Measurements from ENCODE around the gene EFCAB13.
A peak's percentile ranks its signal among the peaks of the same experiment; 100 is the strongest.

Gene EFCAB13

DNA sequence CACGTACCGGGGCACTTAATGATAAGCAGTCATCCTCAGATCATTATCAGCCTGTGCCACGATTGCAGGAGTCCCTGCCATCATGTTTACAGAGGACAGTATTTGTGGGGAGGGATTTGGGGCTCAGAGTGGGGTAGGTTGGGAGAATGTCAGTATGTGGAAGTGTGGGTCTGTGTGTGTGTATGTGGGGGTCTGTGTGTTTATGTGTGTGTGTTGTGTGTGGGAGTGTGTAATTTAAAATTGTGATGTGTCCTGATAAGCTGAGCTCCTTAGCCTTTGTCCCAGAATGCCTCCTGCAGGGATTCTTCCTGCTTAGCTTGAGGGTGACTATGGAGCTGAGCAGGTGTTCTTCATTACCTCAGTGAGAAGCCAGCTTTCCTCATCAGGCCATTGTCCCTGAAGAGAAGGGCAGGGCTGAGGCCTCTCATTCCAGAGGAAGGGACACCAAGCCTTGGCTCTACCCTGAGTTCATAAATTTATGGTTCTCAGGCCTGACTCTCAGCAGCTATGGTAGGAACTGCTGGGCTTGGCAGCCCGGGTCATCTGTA is 13.5 kb upstream of the EFCAB13 start:
- Histone ChIP-seq H3K4me1 (peaks cover 11% of the 10 kb centered on the region), H3K4me2 (ENCODE audit: low read length) (no peak overlapping the region), H3K9me3 (ENCODE audit: control insufficient read depth, low read length) (no peaks in the 10 kb centered on the region), H3K27me3 (ENCODE audit: control insufficient read depth, insufficient read depth, low read length) (no peaks in the 10 kb centered on the region), H3K27ac (peak overlapping the region; percentile 13), H3K79me2 (no peaks in the 10 kb centered on the region), H3K4me3 (ENCODE audit: low read depth, low read length) (no peak overlapping the region), H2AFZ (peak overlapping the region; percentile 56), H3K36me3 (ENCODE audit: control insufficient read depth, insufficient read depth, low read length) (no peaks in the 10 kb centered on the region), H3K9ac (no peak overlapping the region)
- TF ChIP-seq, protein P1, sequence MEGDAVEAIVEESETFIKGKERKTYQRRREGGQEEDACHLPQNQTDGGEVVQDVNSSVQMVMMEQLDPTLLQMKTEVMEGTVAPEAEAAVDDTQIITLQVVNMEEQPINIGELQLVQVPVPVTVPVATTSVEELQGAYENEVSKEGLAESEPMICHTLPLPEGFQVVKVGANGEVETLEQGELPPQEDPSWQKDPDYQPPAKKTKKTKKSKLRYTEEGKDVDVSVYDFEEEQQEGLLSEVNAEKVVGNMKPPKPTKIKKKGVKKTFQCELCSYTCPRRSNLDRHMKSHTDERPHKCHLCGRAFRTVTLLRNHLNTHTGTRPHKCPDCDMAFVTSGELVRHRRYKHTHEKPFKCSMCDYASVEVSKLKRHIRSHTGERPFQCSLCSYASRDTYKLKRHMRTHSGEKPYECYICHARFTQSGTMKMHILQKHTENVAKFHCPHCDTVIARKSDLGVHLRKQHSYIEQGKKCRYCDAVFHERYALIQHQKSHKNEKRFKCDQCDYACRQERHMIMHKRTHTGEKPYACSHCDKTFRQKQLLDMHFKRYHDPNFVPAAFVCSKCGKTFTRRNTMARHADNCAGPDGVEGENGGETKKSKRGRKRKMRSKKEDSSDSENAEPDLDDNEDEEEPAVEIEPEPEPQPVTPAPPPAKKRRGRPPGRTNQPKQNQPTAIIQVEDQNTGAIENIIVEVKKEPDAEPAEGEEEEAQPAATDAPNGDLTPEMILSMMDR (IDR thresholded peaks at IDR 0.05): no peak

GRCh38 chr17:47311420-47311819 is 12.3 kb upstream of the EFCAB13 start:
- TF ChIP-seq, protein P1 (IDR thresholded peaks at IDR 0.05): no peak
- Histone ChIP-seq H3K4me1 (peaks cover 10% of the 10 kb centered on the region), H3K4me3 (ENCODE audit: low read depth, low read length) (no peak overlapping the region), H3K27ac (no peak overlapping the region), H3K27me3 (ENCODE audit: control insufficient read depth, insufficient read depth, low read length) (no peaks in the 10 kb centered on the region), H3K9me3 (ENCODE audit: control insufficient read depth, low read length) (no peaks in the 10 kb centered on the region), H3K79me2 (no peaks in the 10 kb centered on the region), H3K9ac (no peak overlapping the region), H3K4me2 (ENCODE audit: low read length) (no peak overlapping the region), H3K36me3 (ENCODE audit: control insufficient read depth, insufficient read depth, low read length) (no peaks in the 10 kb centered on the region), H2AFZ (no peak overlapping the region)

GRCh38 chr17:47315451-47316266 is 8.1 kb upstream of the EFCAB13 start:
- TF ChIP-seq, protein P1 (IDR thresholded peaks at IDR 0.05): peak; percentile 91
- H3K79me2 ChIP-seq: no peaks in the 10 kb centered on the region
- H3K36me3 ChIP-seq (ENCODE audit: control insufficient read depth, insufficient read depth, low read length): no peaks in the 10 kb centered on the region
- no peak overlapping the region for H3K4me3 ChIP-seq (ENCODE audit: low read depth, low read length)
- peak overlapping the region; percentile 2 for H2AFZ ChIP-seq
- no peaks in the 10 kb centered on the region for H3K27me3 ChIP-seq (ENCODE audit: control insufficient read depth, insufficient read depth, low read length)
- H3K4me2 ChIP-seq (ENCODE audit: low read length): no peak overlapping the region
- no peak overlapping the region for H3K27ac ChIP-seq
- peaks cover 3% of the 10 kb centered on the region for H3K4me1 ChIP-seq
- no peaks in the 10 kb centered on the region for H3K9me3 ChIP-seq (ENCODE audit: control insufficient read depth, low read length)
- no peak overlapping the region for H3K9ac ChIP-seq

GRCh38 chr17:47316311-47316710 is 7.4 kb upstream of the EFCAB13 start:
- Histone ChIP-seq H2AFZ (no peak overlapping the region), H3K9ac (no peak overlapping the region), H3K27ac (no peak overlapping the region), H3K4me2 (ENCODE audit: low read length) (no peak overlapping the region), H3K36me3 (ENCODE audit: control insufficient read depth, insufficient read depth, low read length) (no peaks in the 10 kb centered on the region), H3K27me3 (ENCODE audit: control insufficient read depth, insufficient read depth, low read length) (no peaks in the 10 kb centered on the region), H3K4me3 (ENCODE audit: low read depth, low read length) (no peak overlapping the region), H3K4me1 (peaks cover 3% of the 10 kb centered on the region), H3K9me3 (ENCODE audit: control insufficient read depth, low read length) (no peaks in the 10 kb centered on the region), H3K79me2 (no peaks in the 10 kb centered on the region)
- TF ChIP-seq, protein P1 (IDR thresholded peaks at IDR 0.05): no peak
